Activated T-cell treated with anti-CD3 and anti-CD28 coated beads, Interleukin-2, amount 50 U/mL, for 72 hours (primary cell): ENCODE results near the gene ACOX3. TPM values are rescaled to one million over a fixed set of nuclear protein-coding genes. Genes with fewer than 3 reads are reported as not detected.

ENCODE experiments used
- ATAC-seq, 2 donors: fragments of 150-1000 bp; cut with Tn5 transposase; replicated peaks in 1 of 2; 2 replicates each; pipeline ENCODE4 v1.10.0; 2021; ENCODE audit warnings: moderate library complexity in 2 of 2, mild to moderate bottlenecking in 1 of 2
- DNase-seq, 2 donors: peaks; one replicate each; pipeline ENCODE4 v3.0.0; 2021 to 2022; ENCODE audit warnings: mixed read lengths in 1 of 2
- H3K27ac Mint-ChIP-seq: one replicate; pipeline ENCODE4 v1.8.0; 2022; ENCODE audit warnings: mild to moderate bottlenecking, moderate library complexity, mixed read lengths
- H3K27me3 Mint-ChIP-seq: one replicate; pipeline ENCODE4 v1.8.0; 2022; ENCODE audit warnings: low read depth, mixed read lengths
- H3K36me3 Mint-ChIP-seq, 2 donors: one replicate each; pipeline ENCODE4 v1.8.0; 2022; ENCODE audit warnings: mixed read lengths in 2 of 2, mild to moderate bottlenecking in 1 of 2; ENCODE audit not compliant: insufficient read depth in 2 of 2
- H3K4me1 Mint-ChIP-seq: one replicate; pipeline ENCODE4 v1.8.0; 2022; ENCODE audit warnings: low read depth, mixed read lengths
- H3K4me3 Mint-ChIP-seq, 2 donors: one replicate each; pipeline ENCODE4 v1.8.0; 2022; ENCODE audit warnings: mild to moderate bottlenecking in 2 of 2, mixed read lengths in 2 of 2, moderate library complexity in 2 of 2
- H3K9me3 Mint-ChIP-seq, 2 donors: one replicate each; pipeline ENCODE4 v1.8.0; 2022; ENCODE audit warnings: mixed read lengths in 2 of 2
- total RNA-seq, 2 donors: library from RNA; stranded (reverse); gene quantifications; one replicate each; pipeline ENCODE4 v1.2.3, GENCODE V29; 2022

ACOX3 gene
- total RNA-seq, 2 donors from 2014 or later, result 22.2 to 31.2 TPM

GRCh38 chr4:8319061-8319460 lies 121.5 kb downstream of the ACOX3 start:
- ATAC-seq (no peak), DNase-seq (no peak)
- no peaks in the 10 kb centered on the region for H3K27me3 Mint-ChIP-seq
- no peaks in the 10 kb centered on the region for H3K4me1 Mint-ChIP-seq
- no peaks in the 10 kb centered on the region for H3K36me3 Mint-ChIP-seq
- H3K9me3 Mint-ChIP-seq, result no peaks in the 10 kb centered on the region
- no peak overlapping the region for H3K4me3 Mint-ChIP-seq
- no peak overlapping the region for H3K27ac Mint-ChIP-seq

GRCh38 chr4:8318509-8318908 lies 122.0 kb downstream of the ACOX3 start:
- no peaks in the 10 kb centered on the region for H3K9me3 Mint-ChIP-seq
- no peak overlapping the region for H3K4me3 Mint-ChIP-seq
- DNase-seq (no peak), ATAC-seq (no peak)
- no peak overlapping the region for H3K27ac Mint-ChIP-seq
- no peaks in the 10 kb centered on the region for H3K27me3 Mint-ChIP-seq
- no peaks in the 10 kb centered on the region for H3K4me1 Mint-ChIP-seq
- no peaks in the 10 kb centered on the region for H3K36me3 Mint-ChIP-seq

- ATAC-seq, result no peak
- Mint-ChIP-seq H3K27ac (no peak overlapping the region), H3K27me3 (no peaks in the 10 kb centered on the region), H3K4me3 (no peak overlapping the region), H3K9me3 (peaks cover 0 to 5% of the 10 kb centered on the region in 2 donors), H3K36me3 (no peaks in the 10 kb centered on the region), H3K4me1 (no peaks in the 10 kb centered on the region)
- no peak for DNase-seq
Measured at GRCh38 chr4:8317474-8317873, 123.0 kb downstream of the ACOX3 start.

- no peak for ATAC-seq
- H3K36me3 Mint-ChIP-seq, result no peaks in the 10 kb centered on the region
- no peak overlapping the region for H3K4me3 Mint-ChIP-seq
Measured at GRCh38 chr4:8316911-8317351, 123.6 kb downstream of the ACOX3 start.

More at GRCh38 chr4:8316911-8317351, 123.6 kb downstream of the ACOX3 start:
- no peak overlapping the region for H3K27ac Mint-ChIP-seq
- peaks cover 0 to 5% of the 10 kb centered on the region in 2 donors for H3K9me3 Mint-ChIP-seq
- no peak for DNase-seq
- no peaks in the 10 kb centered on the region for H3K27me3 Mint-ChIP-seq
- no peaks in the 10 kb centered on the region for H3K4me1 Mint-ChIP-seq

Other genes with a start within 250 kb of the ACOX3 start
- gene SH3TC1, start 241.4 kb downstream of the ACOX3 start, total RNA-seq, result 10 to 100 TPM; 15.2 to 39.0 TPM
- not detected for gene HTRA3, start 171.0 kb downstream of the ACOX3 start, total RNA-seq
- gene TRMT44, start 54 bp upstream of the ACOX3 start, total RNA-seq, result 10 to 100 TPM; 26.7 TPM
- not detected for gene GPR78, start 139.7 kb upstream of the ACOX3 start, total RNA-seq
- not detected for gene CPZ, start 152.0 kb upstream of the ACOX3 start, total RNA-seq